GM12872 (cell line): ENCODE measurements around the gene FIBCD1.

Experiments
- TF ChIP-seq, protein P1 (sequence below): IDR thresholded peaks from 3 replicates; pipeline ENCODE4 v1.5.1; 2011; ENCODE audit warnings: low read depth, mild to moderate bottlenecking, low read length, moderate library complexity; ENCODE audit not compliant: insufficient read depth

Gene FIBCD1

DNA sequence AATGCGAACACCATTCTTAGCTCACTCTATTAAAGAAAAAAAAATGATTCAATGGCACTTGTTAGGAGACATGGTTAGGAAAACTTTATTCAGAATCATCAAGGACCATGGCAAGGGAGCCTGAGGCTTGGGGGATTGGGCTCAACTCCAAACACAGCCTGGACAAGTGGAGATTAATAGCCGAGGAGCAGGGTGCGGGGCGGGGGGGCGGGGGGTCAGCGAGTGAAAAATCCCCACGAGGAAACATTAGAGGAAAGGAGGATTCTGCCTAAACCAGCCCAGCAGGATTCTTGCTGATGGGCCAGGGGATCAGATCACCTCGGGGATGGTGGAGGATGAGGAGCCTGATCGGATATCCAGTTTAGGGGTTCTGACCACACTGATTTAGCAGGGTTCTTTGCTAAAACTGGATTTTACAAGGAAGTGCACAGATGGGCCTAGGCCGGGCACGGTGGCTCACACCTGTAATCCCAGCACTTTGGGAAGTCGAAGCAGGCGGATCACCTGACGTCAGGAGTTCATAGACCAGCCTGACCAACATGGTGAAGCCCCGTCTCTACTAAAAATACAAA is 24.4 kb upstream of the FIBCD1 start:
- TF ChIP-seq, protein P1, sequence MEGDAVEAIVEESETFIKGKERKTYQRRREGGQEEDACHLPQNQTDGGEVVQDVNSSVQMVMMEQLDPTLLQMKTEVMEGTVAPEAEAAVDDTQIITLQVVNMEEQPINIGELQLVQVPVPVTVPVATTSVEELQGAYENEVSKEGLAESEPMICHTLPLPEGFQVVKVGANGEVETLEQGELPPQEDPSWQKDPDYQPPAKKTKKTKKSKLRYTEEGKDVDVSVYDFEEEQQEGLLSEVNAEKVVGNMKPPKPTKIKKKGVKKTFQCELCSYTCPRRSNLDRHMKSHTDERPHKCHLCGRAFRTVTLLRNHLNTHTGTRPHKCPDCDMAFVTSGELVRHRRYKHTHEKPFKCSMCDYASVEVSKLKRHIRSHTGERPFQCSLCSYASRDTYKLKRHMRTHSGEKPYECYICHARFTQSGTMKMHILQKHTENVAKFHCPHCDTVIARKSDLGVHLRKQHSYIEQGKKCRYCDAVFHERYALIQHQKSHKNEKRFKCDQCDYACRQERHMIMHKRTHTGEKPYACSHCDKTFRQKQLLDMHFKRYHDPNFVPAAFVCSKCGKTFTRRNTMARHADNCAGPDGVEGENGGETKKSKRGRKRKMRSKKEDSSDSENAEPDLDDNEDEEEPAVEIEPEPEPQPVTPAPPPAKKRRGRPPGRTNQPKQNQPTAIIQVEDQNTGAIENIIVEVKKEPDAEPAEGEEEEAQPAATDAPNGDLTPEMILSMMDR = no peak

GRCh38 chr9:130962418-130963316 is 23.6 kb upstream of the FIBCD1 start:
- TF ChIP-seq, protein P1 = no peak

GRCh38 chr9:130961511-130962300 is 22.7 kb upstream of the FIBCD1 start:
- TF ChIP-seq, protein P1 = no peak

- TF ChIP-seq, protein P1 = no peak
These were observed 21.7 kb upstream of the FIBCD1 start for GRCh38 chr9:130960522-130961378.

- TF ChIP-seq, protein P1 = no peak
These were observed 20.8 kb upstream of the FIBCD1 start for GRCh38 chr9:130959809-130960334.

- TF ChIP-seq, protein P1 = no peak
These were observed 18.6 kb upstream of the FIBCD1 start for GRCh38 chr9:130957451-130958203.
